GM23338 (cell line): Measurements from ENCODE around the gene SPATS2.

ENCODE experiments used
- EZH2 ChIP-seq: fragments of 200-600 bp; sonication (generic); IDR thresholded peaks from one replicate; pipeline ENCODE4 v1.8.0; 2017; ENCODE audit warnings: antibody characterized with exemption, mild to moderate bottlenecking, low read depth; ENCODE audit not compliant: unreplicated experiment
- EZH2phosphoT487 ChIP-seq: fragments of 200-600 bp; sonication (generic); IDR thresholded peaks from one replicate; pipeline ENCODE4 v1.8.1; 2018; ENCODE audit warnings: antibody characterized with exemption; ENCODE audit not compliant: unreplicated experiment
- JUNB ChIP-seq: IDR thresholded peaks from one replicate; pipeline ENCODE4 v1.6.1; 2016; ENCODE audit warnings: antibody characterized with exemption; ENCODE audit not compliant: unreplicated experiment
- POLR2AphosphoS5 ChIP-seq: IDR thresholded peaks from 2 replicates; pipeline ENCODE4 v1.6.1; 2016; ENCODE audit warnings: antibody characterized with exemption, low read depth
- REST ChIP-seq: IDR thresholded peaks from one replicate; pipeline ENCODE4 v1.6.1; 2018; ENCODE audit warnings: antibody characterized with exemption; ENCODE audit not compliant: unreplicated experiment
- TF ChIP-seq, protein P1 (sequence below), 2 experiments: fragments of 200-600 bp in 1 of 2; sonication (generic) in 1 of 2; conservative IDR thresholded peaks; 2 replicates each; pipeline versions ENCODE4 v1.5.1 to v1.6.1; 2016 to 2017; ENCODE audit warnings: antibody characterized with exemption in 2 of 2, low read depth in 2 of 2, mild to moderate bottlenecking in 2 of 2, moderate library complexity in 1 of 2

GRCh38 chr12:49533331-49533730 lies 166.1 kb downstream of the SPATS2 start:
- TF ChIP-seq, protein P1, sequence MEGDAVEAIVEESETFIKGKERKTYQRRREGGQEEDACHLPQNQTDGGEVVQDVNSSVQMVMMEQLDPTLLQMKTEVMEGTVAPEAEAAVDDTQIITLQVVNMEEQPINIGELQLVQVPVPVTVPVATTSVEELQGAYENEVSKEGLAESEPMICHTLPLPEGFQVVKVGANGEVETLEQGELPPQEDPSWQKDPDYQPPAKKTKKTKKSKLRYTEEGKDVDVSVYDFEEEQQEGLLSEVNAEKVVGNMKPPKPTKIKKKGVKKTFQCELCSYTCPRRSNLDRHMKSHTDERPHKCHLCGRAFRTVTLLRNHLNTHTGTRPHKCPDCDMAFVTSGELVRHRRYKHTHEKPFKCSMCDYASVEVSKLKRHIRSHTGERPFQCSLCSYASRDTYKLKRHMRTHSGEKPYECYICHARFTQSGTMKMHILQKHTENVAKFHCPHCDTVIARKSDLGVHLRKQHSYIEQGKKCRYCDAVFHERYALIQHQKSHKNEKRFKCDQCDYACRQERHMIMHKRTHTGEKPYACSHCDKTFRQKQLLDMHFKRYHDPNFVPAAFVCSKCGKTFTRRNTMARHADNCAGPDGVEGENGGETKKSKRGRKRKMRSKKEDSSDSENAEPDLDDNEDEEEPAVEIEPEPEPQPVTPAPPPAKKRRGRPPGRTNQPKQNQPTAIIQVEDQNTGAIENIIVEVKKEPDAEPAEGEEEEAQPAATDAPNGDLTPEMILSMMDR (conservative IDR thresholded peaks at IDR 0.05; ENCODE audit: low read depth in 2 of 2): no peak
- TF ChIP-seq POLR2AphosphoS5 (no peak), REST (no peak), EZH2phosphoT487 (no peak), JUNB (no peak), EZH2 (no peak)
